HepG2 (cell line): ENCODE measurements around the gene RALY. TPM values are rescaled to one million over a fixed set of nuclear protein-coding genes. Genes with fewer than 3 reads are reported as not detected.

Experiments
- ATF4 ChIP-seq, 2 experiments: fragments of 450-650 bp in 1 of 2; sonication (generic) in 1 of 2; formaldehyde crosslinking; IDR thresholded peaks; 2 replicates each; pipeline versions ENCODE4 v1.5.0 to v1.8.0; 2020 to 2022; ENCODE audit warnings: mild to moderate bottlenecking in 1 of 2, missing genetic modification reagents in 1 of 2
- ATF5 ChIP-seq: sonication (generic); formaldehyde crosslinking; IDR thresholded peaks from 2 replicates; pipeline ENCODE4 v1.4.0; 2020; ENCODE audit warnings: mild to moderate bottlenecking, low read depth, missing genetic modification reagents
- CBX2 ChIP-seq, 2 experiments: fragments of 200-600 bp in 1 of 2; sonication (generic); formaldehyde crosslinking in 1 of 2; IDR thresholded peaks; 2 replicates each; pipeline versions ENCODE4 v1.7.0 to v1.8.1; 2018 to 2022; ENCODE audit warnings: low read depth in 2 of 2, low read length in 1 of 2, mild to moderate bottlenecking in 1 of 2, missing genetic modification reagents in 1 of 2
- ELF1 ChIP-seq: sonication (generic); formaldehyde crosslinking; IDR thresholded peaks from 2 replicates; pipeline ENCODE4 v1.4.0; 2020; ENCODE audit warnings: missing genetic modification reagents
- FOXK1 ChIP-seq: sonication (generic); formaldehyde crosslinking; IDR thresholded peaks from 2 replicates; pipeline ENCODE4 v1.4.0; 2020; ENCODE audit warnings: low read depth, missing genetic modification reagents, borderline replicate concordance
- GLI4 ChIP-seq: sonication (generic); formaldehyde crosslinking; IDR thresholded peaks from 2 replicates; pipeline ENCODE4 v1.5.1; 2020; ENCODE audit warnings: missing genetic modification reagents, mild to moderate bottlenecking, moderate library complexity, borderline replicate concordance
- IRF2 ChIP-seq: IDR thresholded peaks from 2 replicates; pipeline ENCODE4 v1.6.1; 2018; ENCODE audit warnings: missing genetic modification reagents, missing compliant biosample characterization
- KAT2B ChIP-seq: fragments of 150-350 bp; IDR thresholded peaks from 2 replicates; pipeline ENCODE4 v1.6.1; 2014; ENCODE audit warnings: low read depth, low read length, borderline replicate concordance
- NFIB ChIP-seq: sonication (generic); formaldehyde crosslinking; IDR thresholded peaks from 2 replicates; pipeline ENCODE4 v1.9.0; 2021; ENCODE audit warnings: missing genetic modification reagents, mild to moderate bottlenecking, borderline replicate concordance
- PLSCR1 ChIP-seq: sonication (generic); formaldehyde crosslinking; IDR thresholded peaks from 2 replicates; pipeline ENCODE4 v1.5.0; 2020; ENCODE audit warnings: missing genetic modification reagents, mild to moderate bottlenecking, borderline replicate concordance
- SMARCC2 ChIP-seq: fragments of 450-650 bp; IDR thresholded peaks from 2 replicates; pipeline ENCODE4 v1.6.1; 2017; ENCODE audit warnings: antibody characterized with exemption, mild to moderate bottlenecking
- SMARCE1 ChIP-seq: fragments of 450-650 bp; IDR thresholded peaks from 2 replicates; pipeline ENCODE4 v1.6.1; 2017; ENCODE audit warnings: borderline replicate concordance
- TEAD2 ChIP-seq: sonication (generic); formaldehyde crosslinking; IDR thresholded peaks from 2 replicates; pipeline ENCODE4 v1.9.0; 2021; ENCODE audit warnings: missing genetic modification reagents
- ZBTB2 ChIP-seq: sonication (generic); formaldehyde crosslinking; IDR thresholded peaks from 2 replicates; pipeline ENCODE4 v1.8.0; 2022; ENCODE audit warnings: low read depth, missing genetic modification reagents
- ZBTB7B ChIP-seq: sonication (generic); formaldehyde crosslinking; IDR thresholded peaks from 2 replicates; pipeline ENCODE4 v1.4.0; 2020; ENCODE audit warnings: missing genetic modification reagents
- ZEB1 ChIP-seq: IDR thresholded peaks from 2 replicates; pipeline ENCODE4 v1.6.1; 2012; ENCODE audit warnings: mild to moderate bottlenecking, low read depth, inconsistent platforms; ENCODE audit not compliant: insufficient replicate concordance
- ZNF367 ChIP-seq: sonication (generic); formaldehyde crosslinking; IDR thresholded peaks from 2 replicates; pipeline ENCODE4 v1.4.0; 2020; ENCODE audit warnings: missing genetic modification reagents, borderline replicate concordance
- ZNF605 ChIP-seq: sonication (generic); formaldehyde crosslinking; IDR thresholded peaks from 2 replicates; pipeline ENCODE4 v1.8.0; 2022; ENCODE audit warnings: mild to moderate bottlenecking, missing genetic modification reagents
- ZNF629 ChIP-seq: sonication (generic); formaldehyde crosslinking; conservative IDR thresholded peaks from 2 replicates; pipeline ENCODE4 v1.5.0; 2020; ENCODE audit warnings: missing genetic modification reagents
- ZSCAN21 ChIP-seq: sonication (generic); formaldehyde crosslinking; IDR thresholded peaks from 2 replicates; pipeline ENCODE4 v1.8.0; 2022; ENCODE audit warnings: mild to moderate bottlenecking, missing genetic modification reagents, moderate library complexity, borderline replicate concordance
- polyA plus RNA-seq, 8 experiments: library from polyadenylated mRNA; depleted of rRNA in 3 of 8; stranded (reverse) in 7 of 8; unstranded in 1 of 8; fragments of >200 nt; fragmentation: Illumina TruSeq in 4 of 8; extraction: Trizol in 4 of 8; gene quantifications; 2 replicates each; pipeline versions ENCODE4 v1.2.1 to v1.2.3, GENCODE V29; 2011 to 2016; ENCODE audit warnings: low read depth in 4 of 8, missing spikeins in 1 of 8, mixed read lengths in 1 of 8; ENCODE audit not compliant: insufficient read depth in 1 of 8
- total RNA-seq, 5 experiments: library from RNA; depleted of rRNA; stranded (reverse); fragments of >200 nt; fragmentation: Illumina TruSeq; extraction: Trizol; gene quantifications; 2 replicates each; pipeline ENCODE4 v1.2.3, GENCODE V29; 2016; ENCODE audit warnings: low read depth in 1 of 5
- TF ChIP-seq, protein P1 (sequence below): sonication (generic); formaldehyde crosslinking; IDR thresholded peaks from 2 replicates; pipeline ENCODE4 v1.4.0; 2020; ENCODE audit warnings: missing genetic modification reagents
- TF ChIP-seq, protein P2 (sequence below): sonication (generic); formaldehyde crosslinking; IDR thresholded peaks from 2 replicates; pipeline ENCODE4 v1.4.0; 2020; ENCODE audit warnings: mild to moderate bottlenecking, missing genetic modification reagents

RALY gene
- total and polyA plus RNA-seq, 2 of the 13 experiments (the other 11 are each of a cell fraction or from before 2014, with no cell fraction given), result 178 to 186 TPM

GRCh38 chr20:34004790-34005457, 11.2 kb downstream of the RALY start (continued):
- TF ChIP-seq ATF5 (CRISPR knock-in tag), result 0 out of 2 replicates have a peak, but pooled peaks have one; percentile 67
- TF ChIP-seq NFIB, result no peak
- TF ChIP-seq IRF2, result no peak; the same call in 1 of the 2 replicates
- TF ChIP-seq KAT2B, result no peak
- TF ChIP-seq TEAD2 (CRISPR knock-in tag), result no peak
- peak; percentile 66; the same call in 1 of the 2 replicates for TF ChIP-seq GLI4
- peak; percentile 98 for TF ChIP-seq ZEB1
- peak in 1 of 2 experiments; percentile 55; a peak in 1 of 4 replicates for TF ChIP-seq ATF4 (CRISPR knock-in tag; IDR thresholded peaks at IDR 0.05)
- no peak for TF ChIP-seq CBX2 (IDR thresholded peaks at IDR 0.05; ENCODE audit: low read depth, low read length)
- no peak for TF ChIP-seq CBX2 (CRISPR knock-in tag; IDR thresholded peaks at IDR 0.05; ENCODE audit: low read depth)
- TF ChIP-seq ZSCAN21, result peak; percentile 55
- TF ChIP-seq ELF1 (CRISPR knock-in tag), result no peak; the same call in 1 of the 2 replicates
- no peak for TF ChIP-seq ZNF367
- no peak for TF ChIP-seq SMARCC2
- TF ChIP-seq, protein P1, sequence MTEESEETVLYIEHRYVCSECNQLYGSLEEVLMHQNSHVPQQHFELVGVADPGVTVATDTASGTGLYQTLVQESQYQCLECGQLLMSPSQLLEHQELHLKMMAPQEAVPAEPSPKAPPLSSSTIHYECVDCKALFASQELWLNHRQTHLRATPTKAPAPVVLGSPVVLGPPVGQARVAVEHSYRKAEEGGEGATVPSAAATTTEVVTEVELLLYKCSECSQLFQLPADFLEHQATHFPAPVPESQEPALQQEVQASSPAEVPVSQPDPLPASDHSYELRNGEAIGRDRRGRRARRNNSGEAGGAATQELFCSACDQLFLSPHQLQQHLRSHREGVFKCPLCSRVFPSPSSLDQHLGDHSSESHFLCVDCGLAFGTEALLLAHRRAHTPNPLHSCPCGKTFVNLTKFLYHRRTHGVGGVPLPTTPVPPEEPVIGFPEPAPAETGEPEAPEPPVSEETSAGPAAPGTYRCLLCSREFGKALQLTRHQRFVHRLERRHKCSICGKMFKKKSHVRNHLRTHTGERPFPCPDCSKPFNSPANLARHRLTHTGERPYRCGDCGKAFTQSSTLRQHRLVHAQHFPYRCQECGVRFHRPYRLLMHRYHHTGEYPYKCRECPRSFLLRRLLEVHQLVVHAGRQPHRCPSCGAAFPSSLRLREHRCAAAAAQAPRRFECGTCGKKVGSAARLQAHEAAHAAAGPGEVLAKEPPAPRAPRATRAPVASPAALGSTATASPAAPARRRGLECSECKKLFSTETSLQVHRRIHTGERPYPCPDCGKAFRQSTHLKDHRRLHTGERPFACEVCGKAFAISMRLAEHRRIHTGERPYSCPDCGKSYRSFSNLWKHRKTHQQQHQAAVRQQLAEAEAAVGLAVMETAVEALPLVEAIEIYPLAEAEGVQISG (CRISPR knock-in tag), result peak; percentile 52
- no peak; the same call in 1 of the 2 replicates for TF ChIP-seq FOXK1 (CRISPR knock-in tag)
- peak; percentile 77; the same call in 1 of the 2 replicates for TF ChIP-seq ZNF605 (CRISPR knock-in tag)
- TF ChIP-seq SMARCE1, result no peak
- 0 out of 2 replicates have a peak, but pooled peaks have one; percentile 12 for TF ChIP-seq ZNF629
- TF ChIP-seq PLSCR1 (CRISPR knock-in tag), result no peak
- TF ChIP-seq, protein P2, sequence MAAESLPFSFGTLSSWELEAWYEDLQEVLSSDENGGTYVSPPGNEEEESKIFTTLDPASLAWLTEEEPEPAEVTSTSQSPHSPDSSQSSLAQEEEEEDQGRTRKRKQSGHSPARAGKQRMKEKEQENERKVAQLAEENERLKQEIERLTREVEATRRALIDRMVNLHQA (CRISPR knock-in tag), result no peak; the same call in 1 of the 2 replicates
- no peak for TF ChIP-seq ZBTB2 (CRISPR knock-in tag)
- peak; percentile 46; the same call in 1 of the 2 replicates for TF ChIP-seq ZBTB7B (CRISPR knock-in tag)
